Ishikawa (cell line): Measurements from ENCODE around the gene B4GALT5.

Source experiments
- NFIC ChIP-seq: IDR thresholded peaks from 2 replicates; pipeline ENCODE4 v1.6.1; 2012
- RAD21 ChIP-seq: IDR thresholded peaks from 2 replicates; pipeline ENCODE4 v1.6.1; 2012; ENCODE audit warnings: low read depth

DNA sequence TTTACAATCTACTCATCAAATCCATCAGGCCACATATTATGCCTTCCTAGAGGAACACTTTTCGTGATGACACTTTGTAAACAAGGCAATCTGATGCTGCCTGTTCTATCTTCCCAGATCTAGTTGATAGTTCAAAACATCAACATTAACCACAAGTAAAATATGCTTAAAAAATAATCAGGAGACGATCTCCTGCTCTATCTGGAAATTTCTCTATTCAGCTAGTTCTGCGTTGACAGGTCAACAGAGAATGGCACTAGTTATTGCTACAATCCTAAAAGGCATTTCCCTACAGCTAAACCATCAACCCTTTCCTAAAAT, 2.1 kb downstream of the B4GALT5 start:
- TF ChIP-seq RAD21: no peak
- TF ChIP-seq NFIC: no peak
